IPS DF 4.7 (cell line): ENCODE measurements around the gene ABCC1.

Experiments
- DNase-seq: peaks from one replicate; pipeline ENCODE4 v3.0.0-alpha.2; 2013; ENCODE audit warnings: low spot score; ENCODE audit errors: extremely low read depth

The ABCC1 gene

GRCh38 chr16:16042076-16042475 lies 92.7 kb downstream of the ABCC1 start:
- no peak for DNase-seq

GRCh38 chr16:16045296-16045695 lies 95.9 kb downstream of the ABCC1 start:
- DNase-seq, result no peak

DNA sequence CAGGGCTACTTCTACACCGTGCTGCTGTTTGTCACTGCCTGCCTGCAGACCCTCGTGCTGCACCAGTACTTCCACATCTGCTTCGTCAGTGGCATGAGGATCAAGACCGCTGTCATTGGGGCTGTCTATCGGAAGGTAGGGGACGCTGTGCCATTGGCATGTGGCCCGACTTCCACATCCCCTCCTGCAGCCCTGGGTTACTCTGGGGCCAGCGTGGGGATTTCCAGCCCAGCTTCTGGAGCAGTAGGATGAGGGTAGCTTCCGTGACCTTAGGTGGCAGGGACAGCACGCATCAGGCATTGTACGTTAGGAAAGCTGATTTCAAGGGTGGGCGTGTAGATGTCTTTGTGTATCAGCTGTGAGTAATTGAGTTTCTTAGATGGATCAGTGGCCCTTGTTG lies 96.5 kb downstream of the ABCC1 start:
- no peak for DNase-seq

DNA sequence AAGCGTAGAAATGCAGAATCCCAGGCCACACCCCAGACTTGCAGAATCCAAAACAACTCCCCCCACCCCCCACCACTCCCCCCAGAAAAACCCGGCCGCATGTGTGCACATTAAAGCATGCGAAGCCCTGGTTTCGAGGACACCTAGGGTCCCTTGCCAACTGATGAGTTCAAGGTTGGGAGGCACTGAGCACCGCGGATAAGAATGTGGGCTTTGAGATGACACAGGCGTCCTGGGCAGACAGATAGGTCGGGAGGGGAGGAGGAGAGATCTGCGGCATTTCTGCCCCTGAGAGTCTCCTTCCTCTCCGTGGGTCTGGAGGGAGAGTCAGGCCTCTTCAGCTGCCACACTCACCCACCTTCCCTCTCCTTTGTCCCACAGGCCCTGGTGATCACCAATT lies 98.3 kb downstream of the ABCC1 start:
- no peak for DNase-seq

DNA sequence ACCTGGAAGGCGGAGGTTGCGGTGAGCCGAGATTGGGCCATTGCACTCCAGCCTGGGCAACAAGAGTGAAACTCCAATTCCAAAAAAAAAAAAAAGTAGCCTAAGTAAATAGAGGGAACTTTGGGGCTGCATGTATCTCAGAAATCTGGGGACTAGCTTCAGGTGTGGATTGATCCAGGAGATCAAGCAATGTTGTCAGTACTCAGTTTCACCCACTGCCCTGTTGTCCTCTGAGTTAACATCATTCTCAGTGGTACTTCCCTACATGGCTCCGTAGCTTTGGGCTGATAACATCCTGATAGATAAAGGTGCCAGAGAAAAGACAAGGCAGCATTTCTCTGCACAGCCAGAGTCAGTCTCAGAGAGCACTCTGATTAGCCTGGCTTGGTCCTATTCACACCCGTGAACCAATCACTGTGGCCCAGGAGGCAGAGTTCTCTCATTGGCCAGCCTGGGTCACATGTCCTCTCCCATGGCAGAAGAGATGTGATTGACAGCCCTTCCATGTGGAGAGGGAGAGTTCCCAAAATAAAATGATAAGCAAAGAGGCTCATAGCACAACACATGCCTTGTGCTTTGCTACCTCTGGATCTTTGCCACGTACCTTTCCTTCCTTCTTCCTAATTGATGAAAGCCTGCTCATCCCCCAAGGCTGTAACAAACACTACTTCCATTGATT lies 99.6 kb downstream of the ABCC1 start:
- DNase-seq, result no peak

GRCh38 chr16:16050106-16050505 lies 100.7 kb downstream of the ABCC1 start:
- no peak for DNase-seq

DNA sequence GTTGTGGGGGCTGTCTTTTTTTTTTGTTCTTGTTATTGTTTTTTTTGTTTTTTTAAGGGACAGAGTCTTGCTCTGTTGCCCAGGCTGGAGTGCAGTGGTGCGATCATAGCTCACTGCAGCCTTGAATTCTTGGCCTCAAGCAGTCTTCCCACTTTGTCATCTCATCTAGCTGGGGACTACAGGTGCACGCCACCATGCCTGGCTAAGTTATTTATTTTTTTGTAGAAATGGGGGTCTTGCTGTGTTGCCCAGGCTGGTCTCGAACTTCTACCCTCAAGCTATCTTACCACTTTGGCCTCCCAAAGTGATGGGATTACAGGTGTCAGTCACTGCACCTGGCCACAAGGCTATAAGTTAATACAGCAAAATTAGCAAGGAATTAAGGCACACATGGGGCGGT lies 101.7 kb downstream of the ABCC1 start:
- no peak for DNase-seq

GRCh38 chr16:16052916-16053315 lies 103.5 kb downstream of the ABCC1 start:
- no peak for DNase-seq

GRCh38 chr16:16057102-16057501 lies 107.7 kb downstream of the ABCC1 start:
- no peak for DNase-seq

- DNase-seq, result no peak
These were observed 109.7 kb downstream of the ABCC1 start for GRCh38 chr16:16059160-16059559.

GRCh38 chr16:16059895-16060590 lies 110.6 kb downstream of the ABCC1 start:
- DNase-seq, result no peak

DNA sequence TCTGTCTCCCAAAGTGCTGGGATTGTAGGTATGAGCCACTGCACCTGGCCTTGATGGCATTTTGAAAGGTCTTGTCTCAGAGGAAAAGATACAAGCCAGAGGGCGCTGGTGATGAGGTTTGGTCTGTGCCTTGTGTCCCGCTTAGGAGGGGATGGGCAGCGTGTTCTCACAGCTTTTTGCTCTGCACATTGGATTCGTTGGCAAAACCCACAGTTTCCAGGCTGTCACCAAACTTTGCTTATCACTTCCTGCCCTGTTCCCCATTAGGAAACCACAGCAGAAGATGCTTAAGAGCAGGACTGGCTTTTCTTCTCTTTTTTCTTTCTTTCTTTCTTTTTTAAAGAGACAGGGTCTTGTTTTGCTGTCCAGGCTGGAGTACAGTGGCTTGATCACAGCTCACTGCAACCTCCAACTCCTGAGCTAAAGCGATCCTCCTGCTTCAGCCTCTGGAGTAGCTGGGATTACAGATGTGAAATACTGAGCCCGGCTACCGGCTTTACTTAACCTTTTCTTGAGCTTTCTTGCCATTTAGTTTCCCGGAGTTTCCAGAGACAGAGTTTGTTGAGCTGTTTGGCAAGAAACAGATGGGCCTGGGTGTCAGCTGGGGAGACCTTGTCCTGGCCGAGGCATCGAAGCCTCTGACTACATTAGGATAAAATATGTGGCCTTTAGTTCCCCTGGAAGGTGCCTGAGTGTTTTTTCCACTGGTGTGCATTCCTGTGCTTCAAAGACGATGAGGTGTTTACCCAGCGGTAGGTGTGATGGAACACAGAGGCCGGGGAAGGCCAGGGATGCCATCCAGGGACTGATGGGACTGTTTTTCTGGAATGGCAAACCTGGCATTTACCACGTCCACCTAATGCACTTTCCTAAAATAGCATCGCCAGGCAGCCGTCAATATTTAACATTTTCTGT lies 112.9 kb downstream of the ABCC1 start:
- DNase-seq, result no peak

DNA sequence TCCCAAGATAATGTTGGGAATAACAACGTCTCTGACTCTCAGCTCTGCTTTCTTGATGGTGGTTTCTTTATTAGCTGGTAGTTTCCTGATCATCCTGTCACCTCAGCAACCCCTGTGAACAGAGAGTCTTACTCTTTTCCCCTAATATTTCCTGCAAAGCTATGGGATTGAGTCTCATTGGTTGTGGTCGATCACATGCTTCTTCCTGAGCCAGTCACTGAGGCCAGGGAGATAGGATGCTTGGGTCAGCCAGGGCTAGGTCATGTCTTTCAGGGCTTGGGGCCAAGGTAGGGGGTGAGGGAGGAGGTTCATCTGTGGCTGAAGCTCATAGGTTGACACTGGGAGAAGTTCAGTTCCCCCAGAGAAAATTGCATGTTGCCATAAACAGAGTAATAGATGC lies 114.3 kb downstream of the ABCC1 start:
- no peak for DNase-seq

GRCh38 chr16:16064874-16065384 lies 115.5 kb downstream of the ABCC1 start:
- DNase-seq, result no peak

- no peak for DNase-seq
These were observed 117.7 kb downstream of the ABCC1 start for GRCh38 chr16:16067127-16067526.

DNA sequence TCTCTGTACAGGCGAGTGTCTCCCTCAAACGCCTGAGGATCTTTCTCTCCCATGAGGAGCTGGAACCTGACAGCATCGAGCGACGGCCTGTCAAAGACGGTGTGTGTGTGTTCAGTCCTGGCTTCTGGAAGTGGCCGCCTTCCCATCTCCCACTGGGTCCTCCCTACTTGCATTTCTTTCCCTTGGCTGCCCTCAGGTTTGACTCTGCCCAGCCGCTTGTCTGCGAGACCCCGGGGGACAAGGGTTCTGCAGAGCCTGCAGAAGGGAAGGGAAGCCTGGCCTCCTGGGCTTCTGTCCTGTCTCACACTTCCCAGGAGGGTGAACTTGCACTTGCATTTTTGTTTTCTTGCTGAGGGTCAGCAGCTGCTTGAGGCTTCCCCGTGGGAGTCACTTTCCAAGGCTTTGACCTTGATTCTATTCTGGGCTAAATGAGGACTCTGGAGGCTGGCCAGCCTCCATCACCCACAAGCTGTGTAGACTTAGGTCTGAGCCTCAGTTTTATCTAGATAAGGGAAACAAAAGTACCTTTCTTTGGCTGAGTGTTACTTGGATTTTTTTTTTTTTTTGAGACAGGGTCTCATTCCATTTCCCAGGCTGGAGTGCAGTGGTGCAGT lies 122.3 kb downstream of the ABCC1 start:
- DNase-seq, result no peak

GRCh38 chr16:16073001-16073545 lies 123.7 kb downstream of the ABCC1 start:
- DNase-seq, result no peak

DNA sequence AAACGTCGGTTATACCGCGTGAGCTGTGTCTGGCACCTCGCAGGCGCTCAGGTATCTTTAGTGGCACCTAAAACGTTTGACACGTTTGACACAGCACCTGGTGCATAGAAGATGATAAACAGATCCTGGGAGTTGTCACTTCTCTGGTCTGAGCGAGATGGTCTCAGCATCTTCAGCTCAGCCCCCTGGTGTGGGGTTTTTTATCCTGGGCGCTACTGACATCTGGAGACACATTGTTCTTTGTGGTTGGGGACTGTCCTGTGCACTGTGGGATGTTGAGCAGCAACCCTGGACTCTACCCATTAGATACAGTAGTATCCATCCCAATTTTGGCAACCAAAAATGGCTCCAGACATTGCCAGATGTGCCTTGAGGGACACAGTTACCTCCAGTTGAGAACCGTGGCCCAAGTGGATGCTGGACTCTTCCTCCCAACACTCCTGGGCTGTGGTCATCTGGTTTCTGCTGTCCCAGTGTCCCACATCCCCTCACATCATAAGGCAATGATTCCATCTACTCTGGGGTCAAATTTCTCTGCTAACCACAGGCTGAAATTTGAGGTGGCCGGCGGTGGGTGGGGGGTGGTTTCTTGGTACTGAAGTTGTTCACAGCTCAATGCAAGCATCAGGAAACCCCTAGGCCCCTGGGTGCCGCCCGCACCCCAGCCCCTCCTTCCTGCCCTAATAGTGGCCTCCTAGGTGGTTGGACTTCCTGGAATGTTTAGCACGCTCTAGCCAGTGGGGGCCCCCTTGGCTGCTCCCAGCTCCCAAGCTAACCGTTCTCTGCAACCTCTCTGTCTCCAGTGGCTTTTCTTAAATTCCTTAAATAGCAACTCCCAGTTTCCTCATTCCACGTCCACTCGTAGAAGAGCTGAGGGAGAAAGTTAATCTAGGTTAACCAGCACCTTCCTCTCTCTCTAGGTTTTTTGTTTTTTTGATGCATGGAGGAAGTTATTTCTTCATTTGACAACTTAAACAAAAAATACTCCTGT lies 124.8 kb downstream of the ABCC1 start:
- DNase-seq, result no peak

DNA sequence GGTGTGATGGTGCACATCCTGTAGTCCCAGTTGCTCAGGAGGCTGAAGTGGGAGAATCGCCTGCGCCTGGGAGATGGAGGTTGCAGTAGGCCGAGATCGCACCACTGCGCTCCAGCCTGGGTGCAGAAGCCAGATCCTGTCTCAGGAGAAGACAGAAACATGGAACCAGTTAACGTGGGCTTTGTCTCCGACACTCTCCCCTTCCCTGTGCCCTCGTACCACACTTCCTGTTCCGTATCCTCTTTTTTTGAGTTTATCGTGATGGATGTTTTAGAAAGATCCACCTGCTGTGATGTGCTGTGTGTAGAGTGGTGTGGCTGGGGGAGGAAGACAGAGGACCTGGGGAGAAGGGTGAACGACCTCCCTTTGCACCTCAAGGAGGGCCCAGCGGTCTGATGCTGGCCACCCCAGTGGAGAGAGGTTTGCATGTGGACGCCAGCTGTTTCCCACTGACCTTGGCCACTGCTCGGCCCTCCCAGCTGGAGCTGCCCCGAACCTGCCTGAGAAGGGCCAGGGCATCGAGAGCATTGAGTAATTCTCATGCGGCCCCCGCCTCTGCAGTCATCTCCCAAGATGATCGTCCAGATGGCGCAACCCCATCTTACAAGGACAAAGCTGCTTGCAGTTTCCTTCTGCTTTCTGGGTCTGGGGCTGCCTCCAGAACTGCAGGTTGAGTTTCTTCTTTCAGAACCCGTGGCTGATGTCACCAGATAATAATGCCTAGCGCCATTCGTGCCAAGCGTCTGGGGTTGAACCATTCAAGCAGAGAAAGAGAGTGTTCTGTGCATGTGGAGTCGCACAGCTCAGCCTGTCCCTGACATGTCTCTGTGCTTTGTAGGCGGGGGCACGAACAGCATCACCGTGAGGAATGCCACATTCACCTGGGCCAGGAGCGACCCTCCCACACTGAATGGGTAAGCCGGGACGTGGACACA lies 126.3 kb downstream of the ABCC1 start:
- DNase-seq, result no peak
